ENCODE results near the gene ITIH3.
A peak's percentile ranks its signal among the peaks of the same experiment; 100 is the strongest.

GRCh38 chr3:52798978-52799476, 4.4 kb downstream of the ITIH3 start:
- TF ChIP-seq, protein P1, sequence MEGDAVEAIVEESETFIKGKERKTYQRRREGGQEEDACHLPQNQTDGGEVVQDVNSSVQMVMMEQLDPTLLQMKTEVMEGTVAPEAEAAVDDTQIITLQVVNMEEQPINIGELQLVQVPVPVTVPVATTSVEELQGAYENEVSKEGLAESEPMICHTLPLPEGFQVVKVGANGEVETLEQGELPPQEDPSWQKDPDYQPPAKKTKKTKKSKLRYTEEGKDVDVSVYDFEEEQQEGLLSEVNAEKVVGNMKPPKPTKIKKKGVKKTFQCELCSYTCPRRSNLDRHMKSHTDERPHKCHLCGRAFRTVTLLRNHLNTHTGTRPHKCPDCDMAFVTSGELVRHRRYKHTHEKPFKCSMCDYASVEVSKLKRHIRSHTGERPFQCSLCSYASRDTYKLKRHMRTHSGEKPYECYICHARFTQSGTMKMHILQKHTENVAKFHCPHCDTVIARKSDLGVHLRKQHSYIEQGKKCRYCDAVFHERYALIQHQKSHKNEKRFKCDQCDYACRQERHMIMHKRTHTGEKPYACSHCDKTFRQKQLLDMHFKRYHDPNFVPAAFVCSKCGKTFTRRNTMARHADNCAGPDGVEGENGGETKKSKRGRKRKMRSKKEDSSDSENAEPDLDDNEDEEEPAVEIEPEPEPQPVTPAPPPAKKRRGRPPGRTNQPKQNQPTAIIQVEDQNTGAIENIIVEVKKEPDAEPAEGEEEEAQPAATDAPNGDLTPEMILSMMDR (IDR thresholded peaks at IDR 0.05) = peak; percentile 82
- TF ChIP-seq ZFX (IDR thresholded peaks at IDR 0.05; ENCODE audit: borderline replicate concordance) = no peak

Measured in 22Rv1 (cell line).